GM20431 (cell line): ENCODE data around the gene MARK3.
"Not testable (repeated sequence)": the region's sequence is repeated elsewhere in the genome, so short reads cannot be mapped to it uniquely, and the experiment has no call there.

Source experiments
- in situ Hi-C: fragments of 300-500 bp; cut with MseI, MboI; formaldehyde crosslinking; loops from one replicate; pipeline ENCODE4 v1.15.0; 2020; ENCODE audit warnings: low sequenced_read_pairs; ENCODE audit not compliant: unreplicated experiment

The MARK3 gene

GRCh38 chr14:103521951-103522563, 136.8 kb downstream of the MARK3 start:
- in situ Hi-C loops, result no loop called here

- in situ Hi-C loops, result no loop called here
Measured at GRCh38 chr14:103522649-103523574, 137.7 kb downstream of the MARK3 start, which contains the start of gene CKB. Gene CKB (minus strand): TSS chr14:103522830. CDS start chr14:103522493, 337 bp downstream.

GRCh38 chr14:103523575-103523954, 138.3 kb downstream of the MARK3 start:
- in situ Hi-C loops, result no loop called here

- in situ Hi-C loops, result no loop called here
Measured at GRCh38 chr14:103524002-103524935, 139.1 kb downstream of the MARK3 start.

- in situ Hi-C loops, result not testable (repeated sequence)
Measured at GRCh38 chr14:103525430-103526246, 140.4 kb downstream of the MARK3 start.

- in situ Hi-C loops, result no loop called here
Measured at GRCh38 chr14:103526247-103526913, 141.2 kb downstream of the MARK3 start.

GRCh38 chr14:103526914-103527248, 141.7 kb downstream of the MARK3 start:
- in situ Hi-C loops, result no loop called here

- in situ Hi-C loops, result no loop called here
Measured at GRCh38 chr14:103527408-103528145, 142.4 kb downstream of the MARK3 start.

- in situ Hi-C loops, result no loop called here
Measured at GRCh38 chr14:103528146-103528586, 143.0 kb downstream of the MARK3 start.

GRCh38 chr14:103528587-103529382, 143.6 kb downstream of the MARK3 start, which contains the start of gene TRMT61A:
Gene TRMT61A (plus strand): TSS chr14:103529196. CDS start chr14:103529979, 783 bp downstream.
- in situ Hi-C loops, result no loop called here

- in situ Hi-C loops, result no loop called here
Measured at GRCh38 chr14:103529383-103530365, 144.5 kb downstream of the MARK3 start.

- in situ Hi-C loops, result no loop called here
Measured at GRCh38 chr14:103530390-103530789, 145.2 kb downstream of the MARK3 start.

- in situ Hi-C loops, result no loop called here
Measured at GRCh38 chr14:103530831-103531230, 145.6 kb downstream of the MARK3 start.

GRCh38 chr14:103531421-103532215, 146.4 kb downstream of the MARK3 start:
- in situ Hi-C loops, result no loop called here
